HG02943 (cell line): Measurements from ENCODE around the gene ESRRG.
"Not testable (repeated sequence)": the region's sequence is repeated elsewhere in the genome, so short reads cannot be mapped to it uniquely, and the experiment has no call there.

ENCODE experiments used
- ATAC-seq: cut with Tn5 transposase; IDR thresholded peaks from one replicate; pipeline ENCODE4 v1.9.1; 2021; ENCODE audit warnings: mild to moderate bottlenecking, low read depth, moderate library complexity; ENCODE audit not compliant: unreplicated experiment

Gene ESRRG

DNA sequence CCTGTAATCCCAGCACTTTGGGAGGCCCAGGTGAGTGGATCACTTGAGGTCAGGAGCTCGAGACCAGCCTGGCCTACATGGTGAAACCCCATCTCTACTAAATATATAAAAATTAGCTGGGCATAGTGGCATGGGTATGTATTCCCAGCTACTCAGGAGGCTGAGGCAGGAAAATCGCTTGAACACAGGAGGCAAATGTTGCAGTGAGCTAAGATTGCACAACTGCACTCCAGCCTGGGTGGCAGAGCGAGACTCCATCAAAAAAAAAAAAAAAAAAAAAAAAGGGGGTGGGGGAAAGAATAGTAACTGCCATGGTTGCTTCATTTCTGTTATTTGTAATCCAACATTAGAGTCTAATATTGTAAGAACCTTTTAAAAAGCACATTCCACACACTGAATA is 193.4 kb downstream of the ESRRG start:
- ATAC-seq, result not testable (repeated sequence)

DNA sequence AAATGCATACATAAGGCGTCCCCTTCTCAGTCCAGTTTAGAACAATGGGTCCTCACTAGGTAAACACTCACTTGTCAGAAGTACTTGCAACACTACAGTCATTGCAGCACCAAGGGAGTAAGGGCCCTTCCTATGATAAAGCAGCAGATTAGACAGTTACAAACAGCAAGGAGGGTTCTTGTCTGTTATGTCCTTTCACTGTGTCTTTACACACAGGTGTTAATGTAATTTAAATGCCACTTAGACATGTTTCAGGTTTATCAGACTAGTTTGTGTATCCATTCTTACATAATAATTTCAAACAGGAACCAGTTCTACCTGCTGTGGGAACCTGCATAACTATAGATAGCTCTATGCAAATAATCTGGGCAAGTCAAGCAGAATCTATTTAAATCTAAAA is 194.4 kb downstream of the ESRRG start:
- peak; percentile 93 for ATAC-seq

DNA sequence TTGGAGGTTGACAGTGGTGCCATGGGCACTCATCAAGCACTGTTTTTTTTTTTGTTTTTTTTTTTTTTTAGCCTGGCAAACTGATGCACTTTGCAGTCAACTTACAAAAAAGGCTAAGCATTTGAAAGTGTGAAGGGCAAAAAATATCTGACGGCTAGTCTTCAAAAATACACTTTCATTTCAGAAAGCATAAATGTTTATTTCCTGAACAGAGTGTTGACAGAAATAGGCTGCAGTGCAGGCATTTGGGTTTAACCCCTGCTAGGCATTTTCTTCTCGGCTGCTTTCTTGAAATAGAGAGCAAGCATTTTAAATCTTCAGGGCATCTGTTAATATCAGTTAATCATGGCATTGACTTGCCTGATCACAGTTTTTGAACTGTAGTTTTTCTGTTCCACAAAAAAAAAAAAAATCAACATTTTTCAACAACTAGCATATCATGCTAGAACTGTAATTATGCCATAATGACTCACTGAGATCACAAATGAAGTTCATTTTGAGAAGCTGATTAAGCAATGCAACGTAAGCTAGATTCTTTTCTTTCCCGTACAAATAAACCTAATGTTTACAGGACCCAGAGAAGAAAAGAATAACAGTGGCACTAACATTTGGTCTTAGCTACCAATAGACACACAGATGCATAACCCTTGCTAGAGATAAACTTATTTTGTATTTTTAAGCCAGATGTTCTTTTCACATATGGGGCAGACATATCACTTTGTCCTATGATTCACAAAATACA is 199.6 kb downstream of the ESRRG start:
- no peak for ATAC-seq

DNA sequence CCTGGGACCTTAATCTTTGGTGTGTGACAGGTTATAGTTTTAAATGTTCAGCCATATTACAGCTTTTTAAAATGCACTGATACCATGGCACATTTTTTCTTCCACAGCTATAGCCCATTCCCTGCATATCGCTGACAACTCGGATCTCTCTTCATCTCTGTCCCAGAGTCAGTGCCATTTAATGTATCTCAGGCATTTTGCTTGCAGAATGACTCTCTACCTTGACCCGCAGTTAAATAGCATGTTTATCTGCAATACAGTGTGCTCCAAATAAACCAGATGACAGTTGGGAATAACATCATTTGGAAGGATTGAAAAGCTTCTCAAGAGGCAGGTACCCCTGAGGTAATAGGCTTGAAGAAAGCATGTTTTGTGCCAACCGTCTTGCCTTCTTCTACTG is 200.2 kb downstream of the ESRRG start:
- ATAC-seq, result no peak

DNA sequence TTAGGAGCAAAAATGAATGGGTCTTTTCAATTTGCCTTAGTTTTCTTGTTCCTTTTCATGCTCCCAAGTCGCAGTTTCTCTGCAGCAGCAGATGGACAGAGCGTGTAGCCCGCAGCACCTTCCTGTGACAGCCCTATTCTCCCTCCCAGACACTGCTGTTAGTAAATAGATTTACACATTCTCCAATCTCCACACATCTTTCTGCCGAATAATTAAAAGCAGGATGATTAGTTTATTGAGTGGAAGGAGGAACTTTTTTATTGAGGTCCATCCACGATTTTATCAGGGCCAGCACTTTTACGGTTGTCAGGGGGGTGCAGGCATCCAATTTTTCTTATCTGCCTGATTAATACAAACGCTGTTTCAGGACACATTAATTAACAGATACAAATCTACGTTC is 201.8 kb downstream of the ESRRG start:
- no peak for ATAC-seq

DNA sequence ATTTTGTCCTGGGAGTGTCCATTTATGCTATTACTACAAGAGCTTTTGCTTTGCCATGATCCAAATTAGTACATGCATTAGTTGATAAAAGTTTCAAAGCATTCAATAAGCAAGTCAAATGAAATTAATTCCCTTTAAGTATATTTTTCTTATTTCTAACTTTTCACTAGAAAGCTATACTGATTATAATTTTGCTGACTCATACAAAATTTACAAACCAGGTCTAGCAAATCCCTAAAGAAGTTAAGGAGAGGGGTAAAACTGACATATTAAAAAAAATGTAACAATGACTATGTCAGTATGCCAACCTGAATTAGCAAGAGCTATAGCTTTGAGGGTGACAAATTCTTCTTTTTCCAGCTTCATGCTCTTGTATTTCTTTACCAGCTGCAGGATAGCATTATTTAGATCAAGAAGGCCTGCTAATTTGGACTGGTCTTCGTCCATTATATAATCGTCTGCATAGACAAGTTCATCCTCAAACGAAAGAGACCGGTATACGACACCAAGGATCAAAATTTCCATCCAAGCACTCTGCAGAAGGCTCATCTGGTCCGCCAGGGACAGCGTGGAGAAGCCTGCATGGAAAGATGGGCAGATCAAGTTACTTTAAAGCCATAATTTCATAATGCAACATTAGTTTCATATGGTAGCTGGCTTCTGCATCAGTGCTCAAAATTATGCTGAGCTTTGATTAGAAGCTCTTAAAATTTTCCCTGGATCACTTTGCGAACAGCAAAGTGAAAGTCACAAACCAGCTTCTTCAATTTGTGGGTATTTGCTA is 204.2 kb downstream of the ESRRG start:
- no peak for ATAC-seq

DNA sequence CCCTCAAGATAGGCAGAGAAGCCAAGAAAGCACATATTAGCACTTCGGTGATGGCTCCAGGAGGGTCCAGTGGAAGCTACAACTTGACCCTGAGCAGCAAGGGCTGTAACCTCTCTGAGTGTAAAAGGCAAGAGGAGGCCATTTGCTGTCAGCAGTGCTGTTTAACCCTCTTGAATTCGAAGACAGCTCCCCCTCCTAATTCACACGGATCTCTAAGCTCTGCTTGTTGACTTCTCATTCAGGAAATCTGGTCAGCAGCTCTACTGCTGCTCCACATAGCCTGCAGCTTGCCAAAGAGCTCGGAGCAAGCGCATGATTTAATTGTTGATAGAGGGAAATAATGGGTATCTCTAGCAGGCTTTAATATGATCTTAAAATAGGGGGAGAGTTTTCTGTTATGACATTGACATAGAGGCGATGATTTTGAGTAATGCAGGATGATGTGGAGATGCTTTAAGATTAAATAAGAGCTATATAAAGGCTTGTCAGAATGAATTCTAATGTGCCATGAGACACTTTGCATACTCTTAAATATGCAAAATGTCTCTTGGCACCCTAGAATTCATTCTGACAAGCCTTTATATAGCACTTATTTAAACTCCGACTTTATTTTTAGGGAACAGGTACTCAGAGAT is 220.6 kb downstream of the ESRRG start:
- ATAC-seq, result no peak

DNA sequence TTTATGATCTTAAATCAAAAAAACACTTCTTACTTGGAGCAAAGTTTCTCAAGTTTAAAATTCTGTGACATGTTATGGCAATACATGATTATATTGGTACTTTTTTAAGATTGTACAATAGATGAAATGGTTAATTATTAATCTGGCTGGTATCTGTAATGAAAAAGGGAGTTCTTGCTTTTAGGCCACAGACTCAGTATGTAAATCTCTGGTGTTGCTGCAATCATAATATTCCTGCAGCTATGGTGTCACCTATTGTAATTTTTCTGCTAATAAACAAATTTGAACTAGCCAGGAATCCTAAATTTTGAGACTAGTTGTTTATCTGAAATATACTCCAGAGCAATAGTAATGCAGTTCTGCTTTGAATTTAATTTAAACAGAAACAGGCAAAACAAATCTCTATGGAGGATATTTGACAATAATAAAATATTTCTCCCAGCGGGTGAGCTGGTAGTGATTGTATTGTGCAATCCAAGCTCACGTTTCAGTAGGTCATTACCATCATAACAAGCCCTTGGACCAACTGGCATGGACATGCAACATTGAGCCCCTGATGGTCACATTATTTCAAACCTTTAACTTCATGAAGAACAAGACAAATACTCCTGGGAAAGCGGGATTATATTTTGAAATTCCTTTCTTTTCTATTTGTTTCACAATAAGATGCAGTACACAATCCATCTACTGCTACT is 222.8 kb downstream of the ESRRG start:
- no peak for ATAC-seq

DNA sequence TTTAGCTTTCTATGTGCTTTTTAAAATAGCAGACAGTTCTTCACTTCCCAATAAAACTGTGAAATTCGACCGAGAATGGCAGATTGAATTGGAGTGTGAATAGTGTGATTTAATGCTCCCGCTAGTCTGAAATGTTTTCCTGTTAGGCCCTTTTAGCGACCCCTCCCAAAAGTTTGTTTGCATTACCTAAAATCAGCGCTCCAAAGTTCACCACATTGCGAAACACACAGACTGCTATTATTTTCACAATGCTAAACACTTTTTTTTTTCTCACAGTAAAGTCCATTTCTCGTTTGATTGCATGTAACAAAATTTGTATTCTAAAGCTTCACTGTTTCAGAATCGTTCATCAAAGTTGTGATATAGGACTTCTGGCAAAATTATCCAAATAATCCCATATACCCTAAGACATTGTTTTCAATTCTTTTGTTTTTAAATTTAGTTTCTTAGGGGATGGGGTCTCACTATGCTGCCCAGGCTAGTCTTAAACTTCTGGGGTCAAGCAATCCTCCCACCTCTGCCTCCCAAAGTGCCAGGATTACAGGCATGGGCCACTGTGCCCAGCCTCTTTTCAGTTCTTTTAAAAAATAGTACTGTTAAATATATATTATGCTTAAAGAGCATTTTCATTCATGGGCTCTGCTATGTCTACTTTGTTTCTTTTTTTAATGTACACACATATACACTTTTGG is 223.5 kb downstream of the ESRRG start:
- ATAC-seq, result no peak

DNA sequence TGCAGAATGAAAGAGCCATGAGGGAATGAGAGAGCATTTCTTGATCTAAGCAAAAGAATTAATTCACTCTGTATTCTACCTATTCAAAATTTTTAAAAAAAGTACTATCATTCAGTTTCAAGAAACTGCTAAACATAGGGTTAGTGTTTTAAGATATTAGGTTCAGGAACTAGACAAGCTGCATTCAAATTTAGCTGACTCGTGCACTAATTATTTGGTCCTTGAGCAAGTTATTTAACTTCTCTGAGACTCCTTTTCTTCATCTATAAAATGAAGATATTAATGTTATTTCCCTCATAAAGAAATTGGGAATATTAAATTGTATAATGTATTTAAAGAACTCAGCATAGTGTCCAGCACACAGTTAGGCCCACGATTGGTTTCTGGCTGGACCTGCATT is 225.0 kb downstream of the ESRRG start:
- ATAC-seq, result no peak

DNA sequence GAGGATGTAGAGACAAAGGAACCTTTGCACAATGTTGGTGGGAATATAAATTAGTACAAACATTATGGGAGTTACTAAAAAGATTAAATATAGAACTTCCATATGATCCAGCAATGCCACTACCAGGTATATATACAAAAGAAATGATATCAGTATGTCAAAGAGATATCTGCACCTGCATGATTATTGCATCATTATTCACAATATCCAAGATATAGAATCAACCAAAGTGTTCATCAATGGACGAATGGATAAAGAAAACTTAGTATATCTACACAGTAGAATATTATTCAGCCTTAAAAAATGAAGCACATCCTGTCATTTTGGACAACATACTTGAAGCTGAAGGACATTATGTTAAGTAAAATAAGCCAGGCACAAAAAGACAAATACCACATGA is 238.2 kb downstream of the ESRRG start:
- no peak for ATAC-seq

DNA sequence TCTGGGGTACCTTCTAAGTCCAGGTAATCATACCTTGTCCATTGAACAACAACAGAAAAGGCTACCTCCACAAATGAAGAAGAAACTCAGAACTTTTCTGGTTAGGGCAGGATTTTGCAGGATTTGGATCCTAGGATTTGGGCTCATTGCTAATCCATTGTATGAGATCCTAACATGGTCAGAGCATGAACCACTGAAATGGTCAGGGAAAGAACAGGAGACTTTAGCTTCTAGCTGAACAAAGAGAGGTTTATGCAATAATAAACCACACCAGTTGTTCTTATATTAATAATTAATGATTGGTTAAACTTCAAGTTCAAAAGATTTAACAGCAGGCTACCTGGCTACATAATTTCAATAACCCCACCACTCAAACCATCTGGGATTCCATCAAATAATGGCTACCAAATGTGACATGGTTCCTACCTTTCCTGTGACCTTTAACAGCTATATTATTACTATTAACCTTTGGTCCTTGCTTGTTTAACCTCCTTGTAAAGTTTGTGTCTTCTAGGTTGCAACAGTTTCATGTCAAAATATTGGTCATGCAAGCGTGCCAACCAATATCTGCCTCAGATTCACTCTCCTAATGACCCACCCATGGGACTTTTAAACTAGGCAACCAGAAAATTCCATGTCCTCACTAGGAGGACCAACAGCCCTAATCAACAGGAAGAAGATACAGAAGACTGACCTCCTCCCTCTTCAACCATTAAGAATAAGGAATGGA is 239.4 kb downstream of the ESRRG start:
- ATAC-seq, result no peak

DNA sequence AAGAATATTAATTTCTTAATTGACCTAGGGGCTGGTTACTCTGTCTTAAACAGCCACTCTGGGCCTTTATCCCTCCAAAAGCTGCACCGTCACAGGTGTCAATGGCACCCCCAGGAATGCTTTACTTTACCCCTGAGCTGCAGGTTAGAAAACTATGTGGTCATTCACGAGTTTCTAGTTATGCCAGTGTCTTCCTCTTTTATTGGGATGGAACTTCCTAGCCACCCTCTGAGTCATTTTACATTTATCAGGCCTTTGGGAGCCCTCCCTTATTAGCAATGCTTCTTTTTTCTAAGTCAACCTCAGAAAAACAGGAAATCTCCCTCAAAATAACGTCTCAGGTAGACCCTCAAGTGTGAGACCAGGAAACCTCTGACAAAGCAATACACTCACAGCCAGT is 240.6 kb downstream of the ESRRG start:
- no peak for ATAC-seq

DNA sequence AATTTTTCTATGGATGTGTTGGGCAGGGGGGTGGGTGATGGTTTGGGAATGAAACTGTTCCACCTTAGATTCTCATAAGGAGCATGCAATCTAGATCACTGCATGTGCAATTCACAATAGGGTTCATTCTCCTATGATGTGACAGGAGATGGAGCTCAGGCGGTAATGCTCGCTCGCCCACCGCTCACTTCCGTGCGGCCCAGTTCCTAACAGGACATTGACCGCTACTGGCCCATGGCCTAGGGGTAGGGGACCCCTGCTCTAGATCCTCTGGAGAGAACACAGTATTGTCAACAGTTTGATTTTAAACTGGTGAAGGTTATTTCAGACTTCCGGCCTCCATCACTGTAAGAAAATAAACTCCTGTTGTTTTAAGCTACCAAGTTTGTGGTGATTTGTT is 245.0 kb downstream of the ESRRG start:
- ATAC-seq, result no peak

DNA sequence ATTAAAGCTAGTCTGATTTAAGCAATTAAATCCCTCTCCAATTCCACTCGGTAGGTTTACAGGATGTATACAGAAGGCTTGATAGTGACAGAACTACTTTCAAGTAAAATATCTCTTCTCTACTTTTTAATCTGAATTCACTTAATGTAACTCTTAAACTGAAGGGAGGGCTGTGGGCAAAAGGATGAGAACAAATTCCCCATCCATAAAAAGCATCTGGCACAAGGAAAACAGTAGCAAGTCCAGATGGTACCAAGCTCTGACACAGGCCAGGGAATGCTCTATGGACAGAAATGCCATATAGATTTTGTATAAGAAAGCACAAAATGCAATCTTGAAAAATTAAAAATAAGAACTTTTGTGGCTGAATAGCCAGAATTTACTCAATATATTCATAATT is 246.9 kb downstream of the ESRRG start:
- ATAC-seq, result no peak

DNA sequence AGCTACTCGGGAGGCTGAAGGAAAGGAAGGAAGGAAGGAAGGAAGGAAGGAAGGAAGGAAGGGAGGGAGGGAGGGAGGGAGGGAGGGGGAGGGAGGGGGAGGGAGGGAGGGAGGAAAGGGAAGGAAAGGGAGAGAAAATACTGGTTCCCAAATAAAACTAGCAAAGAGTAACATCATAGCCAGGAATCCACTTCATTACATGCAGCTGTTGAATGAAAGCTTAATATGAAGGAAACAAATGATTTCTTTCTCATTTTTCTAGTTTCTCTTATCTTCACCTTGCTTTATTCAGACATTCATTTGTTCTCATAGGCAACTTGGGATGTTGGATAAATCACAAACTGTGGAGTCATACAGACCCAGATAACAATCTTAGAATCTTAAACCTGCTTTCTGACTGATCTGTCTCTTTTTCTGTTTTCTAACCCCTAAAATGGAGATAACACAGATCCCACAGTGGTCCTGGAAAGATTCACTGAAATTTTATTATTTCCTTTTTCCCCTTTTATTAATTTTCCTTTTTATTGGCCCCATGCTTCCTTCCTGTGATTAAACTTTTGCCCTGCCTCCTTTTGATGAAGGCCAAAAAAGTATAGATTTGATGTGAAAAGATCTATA is 247.5 kb downstream of the ESRRG start:
- no peak for ATAC-seq

DNA sequence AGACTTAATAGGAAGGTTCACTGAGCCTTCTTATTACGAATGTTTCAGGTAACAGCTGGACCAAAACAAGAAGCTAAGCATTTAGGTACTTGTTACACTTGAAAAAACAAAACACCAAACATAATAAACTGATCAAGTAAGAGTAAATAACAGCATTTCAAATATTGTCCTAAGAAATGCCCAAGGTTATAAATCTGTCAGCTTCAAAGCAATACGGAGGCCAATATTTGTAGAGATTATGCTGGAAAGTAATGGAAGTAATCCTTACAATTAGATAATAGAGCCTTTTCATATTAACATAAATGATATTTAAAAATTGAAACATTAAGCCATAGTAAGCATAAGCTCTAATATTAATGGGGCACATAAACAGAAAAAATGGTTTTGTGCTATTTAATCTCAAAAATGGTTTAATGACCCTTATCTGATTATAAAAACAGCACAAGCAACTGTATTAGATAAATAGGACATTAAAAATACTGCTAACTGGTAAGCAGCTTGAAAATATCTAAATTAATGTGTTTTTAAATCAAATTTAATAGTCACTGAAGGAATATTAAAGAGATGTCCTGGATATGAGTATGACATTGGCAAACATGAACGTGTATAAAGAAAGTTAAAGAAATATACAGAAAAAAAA is 256.9 kb downstream of the ESRRG start:
- no peak for ATAC-seq

DNA sequence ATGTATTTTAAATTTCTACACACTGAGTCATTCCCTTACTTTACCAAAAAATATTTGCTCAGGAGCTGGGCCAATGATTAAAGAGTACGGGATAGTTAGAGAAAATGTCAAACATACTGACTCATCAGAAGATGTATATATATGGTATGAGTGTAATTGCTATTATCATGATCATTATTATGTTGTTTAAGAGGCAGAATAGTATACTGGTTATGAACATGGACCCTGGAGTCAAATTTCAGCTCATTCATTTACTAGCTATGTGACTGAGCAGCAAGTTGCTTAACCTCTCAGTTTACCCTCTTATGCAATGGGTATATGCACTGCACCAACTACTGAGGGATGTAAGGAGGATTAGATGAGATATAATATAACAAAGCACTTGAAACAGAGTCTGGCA is 258.7 kb downstream of the ESRRG start:
- ATAC-seq, result no peak
